Fibroblast of mammary gland (primary cell): Measurements from ENCODE around the gene SMOC2.
"Not testable (repeated sequence)": the region's sequence is repeated elsewhere in the genome, so short reads cannot be mapped to it uniquely, and the experiment has no call there.

Source experiments
- DNase-seq: peaks from one replicate; pipeline ENCODE4 v3.0.0-alpha.2; 2010; ENCODE audit warnings: low read depth
- H3K4me3 ChIP-seq: 2 replicates; pipeline ENCODE4 v1.5.1; 2011; ENCODE audit warnings: low read depth, mild to moderate bottlenecking, low read length, moderate library complexity; ENCODE audit not compliant: control insufficient read depth
- TF ChIP-seq, protein P1 (sequence below): conservative IDR thresholded peaks from 2 replicates; pipeline ENCODE4 v1.5.1; 2011; ENCODE audit warnings: low read depth, low read length, inconsistent platforms; ENCODE audit not compliant: control insufficient read depth, insufficient read depth

SMOC2 gene

GRCh38 chr6:168533414-168533813 lies 92.4 kb downstream of the SMOC2 start:
- TF ChIP-seq, protein P1, sequence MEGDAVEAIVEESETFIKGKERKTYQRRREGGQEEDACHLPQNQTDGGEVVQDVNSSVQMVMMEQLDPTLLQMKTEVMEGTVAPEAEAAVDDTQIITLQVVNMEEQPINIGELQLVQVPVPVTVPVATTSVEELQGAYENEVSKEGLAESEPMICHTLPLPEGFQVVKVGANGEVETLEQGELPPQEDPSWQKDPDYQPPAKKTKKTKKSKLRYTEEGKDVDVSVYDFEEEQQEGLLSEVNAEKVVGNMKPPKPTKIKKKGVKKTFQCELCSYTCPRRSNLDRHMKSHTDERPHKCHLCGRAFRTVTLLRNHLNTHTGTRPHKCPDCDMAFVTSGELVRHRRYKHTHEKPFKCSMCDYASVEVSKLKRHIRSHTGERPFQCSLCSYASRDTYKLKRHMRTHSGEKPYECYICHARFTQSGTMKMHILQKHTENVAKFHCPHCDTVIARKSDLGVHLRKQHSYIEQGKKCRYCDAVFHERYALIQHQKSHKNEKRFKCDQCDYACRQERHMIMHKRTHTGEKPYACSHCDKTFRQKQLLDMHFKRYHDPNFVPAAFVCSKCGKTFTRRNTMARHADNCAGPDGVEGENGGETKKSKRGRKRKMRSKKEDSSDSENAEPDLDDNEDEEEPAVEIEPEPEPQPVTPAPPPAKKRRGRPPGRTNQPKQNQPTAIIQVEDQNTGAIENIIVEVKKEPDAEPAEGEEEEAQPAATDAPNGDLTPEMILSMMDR: no peak
- no peak overlapping the region for H3K4me3 ChIP-seq
- DNase-seq: no peak

- DNase-seq: no peak
- no peak overlapping the region for H3K4me3 ChIP-seq
- TF ChIP-seq, protein P1: no peak
These were observed 93.3 kb downstream of the SMOC2 start for GRCh38 chr6:168534265-168534664.

- DNase-seq: no peak
These were observed 94.7 kb downstream of the SMOC2 start for GRCh38 chr6:168535711-168536110.

GRCh38 chr6:168536196-168536595 lies 95.2 kb downstream of the SMOC2 start:
- no peak overlapping the region for H3K4me3 ChIP-seq
- DNase-seq: no peak
- TF ChIP-seq, protein P1: no peak

More at GRCh38 chr6:168535711-168536110, 94.7 kb downstream of the SMOC2 start:
- TF ChIP-seq, protein P1: no peak
- H3K4me3 ChIP-seq: no peak overlapping the region

DNA sequence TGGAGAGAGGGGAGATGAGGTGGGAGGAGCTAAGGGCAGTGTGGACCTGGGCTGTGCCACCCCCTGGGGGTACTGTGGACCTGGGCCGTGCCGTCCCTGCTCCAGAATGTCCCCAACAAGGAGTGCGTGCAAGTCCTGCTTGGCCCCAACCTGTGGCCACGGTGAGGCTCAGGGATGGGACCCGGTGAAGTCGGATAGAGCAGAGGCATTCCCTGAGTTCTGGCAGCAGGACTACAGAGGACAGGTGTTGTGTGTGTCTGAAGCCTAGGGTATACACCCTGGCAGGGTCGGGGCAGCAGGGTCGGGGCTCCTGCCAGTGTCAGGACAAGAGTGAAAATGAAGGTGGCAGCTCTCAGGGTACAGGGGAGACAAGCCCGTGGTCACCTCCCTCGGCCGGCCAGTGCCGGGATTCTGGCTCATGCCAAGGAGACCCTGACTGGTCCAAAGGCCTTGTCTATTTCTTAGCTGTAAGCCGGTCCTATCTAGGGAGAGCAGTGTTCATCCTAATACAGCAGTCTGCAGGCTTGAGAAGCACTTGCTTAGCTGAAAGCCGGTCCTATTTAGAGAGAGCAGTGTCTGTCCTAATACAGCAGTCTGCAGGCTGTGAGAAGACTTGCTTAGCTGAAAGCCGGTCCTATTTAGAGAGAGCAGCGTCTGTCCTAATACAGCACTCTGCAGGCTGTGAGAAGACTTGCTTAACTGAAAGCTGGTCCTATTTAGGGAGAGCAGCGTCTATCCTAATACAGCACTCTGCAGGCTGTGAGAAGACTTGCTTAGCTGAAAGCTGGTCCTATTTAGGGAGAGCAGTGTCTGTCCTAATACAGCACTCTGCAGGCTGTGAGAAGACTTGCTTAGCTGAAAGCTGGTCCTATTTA lies 95.9 kb downstream of the SMOC2 start:
- no peak overlapping the region for H3K4me3 ChIP-seq
- DNase-seq: no peak
- TF ChIP-seq, protein P1: no peak

GRCh38 chr6:168537540-168537884 lies 96.5 kb downstream of the SMOC2 start:
- TF ChIP-seq, protein P1: no peak
- DNase-seq: no peak
- no peak overlapping the region for H3K4me3 ChIP-seq

- DNase-seq, H3K4me3 ChIP-seq: not testable (repeated sequence)
These were observed 97.4 kb downstream of the SMOC2 start for GRCh38 chr6:168538188-168538891.
